GM19238 (cell line): ENCODE results near the gene FERD3L.

Experiments used
- DNase-seq: peaks from one replicate; pipeline ENCODE4 v3.0.0; 2011; ENCODE audit warnings: low spot score; ENCODE audit not compliant: insufficient read length

The FERD3L gene

DNA sequence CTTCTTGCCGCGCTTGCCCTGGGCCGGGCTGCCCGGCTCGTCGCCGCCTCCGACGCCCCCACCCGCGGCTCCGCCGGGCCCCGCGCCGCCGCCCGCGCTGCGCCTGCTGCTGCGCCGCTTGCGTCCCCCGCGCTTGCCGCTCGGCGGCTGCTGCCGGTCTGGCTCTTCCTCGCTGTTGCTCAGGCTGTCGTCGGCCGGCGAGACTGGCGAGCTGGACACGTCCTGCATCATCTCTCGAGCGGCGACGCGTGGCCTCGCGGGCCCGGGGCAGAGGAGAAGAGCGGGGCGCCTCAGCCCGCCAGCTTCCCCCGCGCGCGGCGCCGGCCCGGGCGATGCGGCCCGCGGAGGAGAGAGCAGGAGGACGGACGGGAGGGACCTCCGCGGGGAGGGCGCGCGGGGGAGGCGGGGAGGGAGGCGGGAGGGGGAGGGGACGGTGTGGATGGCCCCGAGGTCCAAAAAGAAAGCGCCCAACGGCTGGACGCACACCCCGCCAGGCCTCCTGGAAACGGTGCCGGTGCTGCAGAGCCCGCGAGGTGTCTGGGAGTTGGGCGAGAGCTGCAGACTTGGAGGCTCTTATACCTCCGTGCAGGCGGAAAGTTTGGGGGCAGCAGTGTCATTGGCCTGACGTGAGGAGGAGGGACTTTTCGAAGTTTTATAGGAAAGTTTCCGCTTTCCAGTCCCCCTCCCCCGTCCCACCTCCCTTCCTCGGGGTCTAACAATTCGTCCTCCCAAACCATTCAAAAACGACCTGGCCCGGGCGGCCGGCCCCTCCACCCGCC lies 27.9 kb downstream of the FERD3L start, which contains the start of gene TWIST1:
Gene TWIST1, minus strand, starts transcription at position 546 of the 779 bp plus-strand sequence. Its CDS starts 315 bp downstream, at position 231.
- no peak for DNase-seq

DNA sequence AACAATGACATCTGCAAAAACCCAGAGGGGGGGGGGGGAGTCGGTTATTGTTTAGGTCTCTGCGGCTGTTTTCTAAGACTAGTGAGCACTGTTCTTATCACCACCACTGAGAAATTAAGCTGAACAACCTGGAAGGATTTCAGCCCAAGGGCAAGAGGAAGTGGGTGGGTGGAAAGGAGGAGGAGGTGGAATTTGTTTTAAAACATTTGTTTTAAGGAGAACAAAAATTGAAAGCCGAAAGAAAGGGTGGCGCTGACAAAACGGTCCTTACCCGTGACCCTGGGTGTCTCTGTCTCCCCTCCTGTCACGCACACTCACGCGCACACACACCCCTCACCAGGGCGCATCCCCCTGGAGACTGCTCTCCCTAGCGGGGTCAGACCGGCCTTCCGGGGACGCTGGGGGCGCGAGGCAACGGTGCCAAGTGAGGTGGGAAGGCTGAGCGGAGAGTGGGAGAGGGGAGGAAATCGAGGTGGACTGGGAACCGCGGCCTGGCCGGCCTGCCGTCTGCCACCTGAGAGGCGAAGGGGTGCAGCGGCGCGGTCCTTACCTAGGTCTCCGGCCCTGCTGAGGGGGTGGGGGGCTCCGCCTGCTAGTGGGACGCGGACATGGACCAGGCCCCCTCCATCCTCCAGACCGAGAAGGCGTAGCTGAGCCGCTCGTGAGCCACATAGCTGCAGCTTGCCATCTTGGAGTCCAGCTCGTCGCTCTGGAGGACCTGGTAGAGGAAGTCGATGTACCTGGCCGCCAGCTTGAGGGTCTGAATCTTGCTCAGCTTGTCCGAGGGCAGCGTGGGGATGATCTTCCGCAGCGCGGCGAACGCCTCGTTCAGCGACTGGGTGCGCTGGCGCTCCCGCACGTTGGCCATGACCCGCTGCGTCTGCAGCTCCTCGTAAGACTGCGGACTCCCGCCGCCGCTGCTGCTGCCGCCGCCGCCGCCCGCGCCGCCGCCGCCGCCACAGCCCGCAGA lies 28.8 kb downstream of the FERD3L start:
- no peak for DNase-seq

DNA sequence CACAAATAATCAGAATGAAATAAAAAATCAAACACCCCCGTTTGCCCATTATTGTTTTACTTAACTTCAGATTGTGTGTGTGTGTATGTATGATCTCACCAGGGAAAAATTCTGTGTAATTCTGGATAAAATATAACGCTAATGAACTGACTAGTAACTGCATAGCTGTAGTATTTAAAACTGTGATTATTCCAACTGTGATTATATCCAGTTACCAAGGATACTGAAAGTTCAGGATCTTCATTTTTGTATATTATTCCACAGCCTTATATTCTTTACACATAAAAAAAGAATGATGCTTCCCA lies 30.7 kb downstream of the FERD3L start:
- DNase-seq = no peak

DNA sequence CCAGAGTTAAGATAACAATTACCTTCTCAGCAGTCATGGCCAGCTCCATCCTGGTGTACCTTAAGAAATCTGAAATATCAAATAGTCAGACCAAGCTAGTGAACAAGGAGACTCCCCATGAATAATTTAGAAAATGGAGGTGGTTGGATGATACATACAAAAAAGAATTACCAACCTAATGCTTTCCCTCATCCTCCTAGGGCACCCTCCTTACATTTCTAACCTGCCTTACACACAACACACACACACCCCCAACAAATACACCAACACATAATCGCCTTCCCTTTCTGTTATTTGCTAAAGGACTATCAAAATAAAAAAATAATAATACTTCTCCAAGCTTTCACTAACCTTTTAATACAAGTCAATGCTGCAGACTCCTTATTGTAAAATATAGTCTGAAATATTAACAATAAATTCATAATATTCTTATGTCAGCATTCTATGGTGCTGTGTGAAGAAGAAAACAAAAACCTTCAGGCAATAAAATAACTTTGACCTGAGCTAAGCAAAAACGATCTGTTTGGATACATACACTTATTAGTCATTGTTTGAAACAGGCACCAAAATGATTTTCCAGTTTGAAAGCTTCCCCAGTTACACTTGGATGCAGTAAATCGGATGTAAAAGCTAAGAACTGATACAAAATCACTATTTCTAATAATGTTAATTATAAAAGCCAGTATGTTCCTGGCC lies 31.2 kb downstream of the FERD3L start:
- DNase-seq = no peak

DNA sequence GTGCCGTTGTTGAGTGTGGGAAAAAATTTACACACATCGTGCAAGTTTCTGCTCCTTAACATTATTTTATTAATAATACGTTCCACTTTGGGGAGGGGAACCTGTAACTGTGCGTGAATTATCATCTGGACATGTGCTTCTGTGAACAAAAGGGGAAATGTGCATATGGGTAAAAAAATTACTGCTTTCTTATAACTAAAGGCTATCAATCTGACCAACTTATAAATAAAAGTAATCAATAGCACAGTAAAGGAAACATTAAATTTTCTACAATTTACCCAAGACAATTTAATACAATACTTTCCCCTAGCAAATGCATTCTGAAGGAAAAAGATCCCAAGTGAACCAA lies 32.2 kb downstream of the FERD3L start:
- no peak for DNase-seq

DNA sequence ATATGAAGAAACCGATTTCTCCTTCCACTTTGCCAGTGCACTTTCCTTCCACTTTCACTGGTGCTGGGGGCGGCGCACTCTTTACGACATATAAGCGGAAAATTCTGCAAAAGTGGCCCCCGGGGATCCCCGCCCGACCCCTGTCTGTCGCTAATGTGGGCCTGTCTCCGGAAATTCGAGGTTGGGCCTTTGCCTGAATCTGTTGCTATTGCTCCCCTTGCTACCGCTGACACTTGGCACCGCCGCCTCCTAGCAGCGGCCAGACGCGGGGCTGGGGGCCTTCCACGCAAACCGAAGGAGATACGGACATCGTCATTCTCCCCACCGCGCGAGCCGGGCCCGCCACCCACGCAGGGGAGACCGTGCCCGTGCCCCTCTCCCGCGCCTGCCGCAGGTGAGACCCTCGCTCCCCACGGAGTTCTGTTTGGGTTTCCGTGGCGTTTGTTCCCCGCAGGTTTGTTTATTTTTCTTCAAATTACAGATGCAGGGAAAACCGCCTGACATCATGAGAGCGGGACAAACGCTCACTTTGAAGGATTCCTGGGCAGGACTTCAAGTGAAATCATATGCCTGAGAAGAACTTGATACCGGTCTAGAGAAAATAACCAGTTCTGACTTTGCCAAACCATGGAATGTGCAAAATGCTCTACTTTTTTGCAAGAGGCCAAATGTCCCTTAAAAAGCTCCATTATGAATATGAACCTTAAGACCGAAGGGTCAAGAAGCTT lies 32.8 kb downstream of the FERD3L start:
- no peak for DNase-seq

DNA sequence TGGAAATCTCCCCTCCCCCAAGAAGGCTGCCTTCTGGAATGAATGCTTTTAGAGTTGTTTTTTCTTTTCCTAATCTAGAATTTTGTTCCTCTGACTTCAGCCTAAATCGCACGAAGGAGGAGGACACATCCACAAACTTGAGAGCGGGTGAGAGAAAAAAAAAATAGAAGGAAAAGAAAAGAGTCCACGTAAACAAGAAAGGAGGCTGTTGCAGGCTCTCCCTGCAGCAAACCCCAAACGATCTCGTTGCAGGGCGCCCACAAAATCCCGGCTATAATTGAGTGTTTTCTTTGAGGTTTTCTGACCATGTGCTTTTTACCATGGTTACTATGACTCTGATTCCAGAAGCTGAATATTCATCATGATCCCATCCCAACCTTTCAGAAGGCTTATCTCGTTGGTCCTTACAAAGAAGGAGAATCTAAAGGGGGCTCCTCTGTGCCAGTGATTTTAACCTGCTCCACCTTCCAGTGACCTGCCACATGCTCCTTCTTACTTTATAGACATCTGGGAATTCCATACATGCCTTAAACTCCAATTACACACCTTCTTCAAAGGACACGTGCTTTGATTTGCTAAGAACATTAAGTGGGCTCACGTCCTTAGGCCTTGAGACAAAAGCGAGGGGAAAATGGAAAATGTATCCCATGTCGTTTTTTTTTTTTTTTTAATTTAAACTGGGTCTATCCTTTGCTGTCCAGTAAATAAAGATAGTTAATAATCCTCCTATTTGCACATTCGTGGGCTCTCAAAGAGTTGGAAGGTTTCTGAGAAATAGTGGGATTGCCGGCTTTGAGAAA lies 33.5 kb downstream of the FERD3L start:
- no peak for DNase-seq

DNA sequence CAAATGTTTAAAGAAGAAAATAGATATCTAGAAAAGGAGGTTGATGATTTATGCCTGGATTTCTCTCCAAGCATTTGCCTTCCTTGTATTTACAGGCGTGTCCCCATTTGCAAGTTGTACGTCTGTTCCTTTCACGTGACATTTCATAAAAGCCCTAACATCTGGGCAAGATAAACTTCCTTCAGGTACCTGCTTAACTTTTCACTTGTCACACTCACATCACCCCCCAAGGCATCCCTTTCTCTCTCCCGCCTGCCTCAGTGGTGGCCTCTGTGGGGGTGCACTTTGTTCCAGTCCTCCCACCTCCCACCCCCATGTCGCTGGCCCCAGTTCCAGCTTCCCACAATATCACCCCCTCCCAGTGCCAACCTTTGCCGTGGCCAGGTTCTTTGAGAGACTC lies 34.4 kb downstream of the FERD3L start:
- no peak for DNase-seq

DNA sequence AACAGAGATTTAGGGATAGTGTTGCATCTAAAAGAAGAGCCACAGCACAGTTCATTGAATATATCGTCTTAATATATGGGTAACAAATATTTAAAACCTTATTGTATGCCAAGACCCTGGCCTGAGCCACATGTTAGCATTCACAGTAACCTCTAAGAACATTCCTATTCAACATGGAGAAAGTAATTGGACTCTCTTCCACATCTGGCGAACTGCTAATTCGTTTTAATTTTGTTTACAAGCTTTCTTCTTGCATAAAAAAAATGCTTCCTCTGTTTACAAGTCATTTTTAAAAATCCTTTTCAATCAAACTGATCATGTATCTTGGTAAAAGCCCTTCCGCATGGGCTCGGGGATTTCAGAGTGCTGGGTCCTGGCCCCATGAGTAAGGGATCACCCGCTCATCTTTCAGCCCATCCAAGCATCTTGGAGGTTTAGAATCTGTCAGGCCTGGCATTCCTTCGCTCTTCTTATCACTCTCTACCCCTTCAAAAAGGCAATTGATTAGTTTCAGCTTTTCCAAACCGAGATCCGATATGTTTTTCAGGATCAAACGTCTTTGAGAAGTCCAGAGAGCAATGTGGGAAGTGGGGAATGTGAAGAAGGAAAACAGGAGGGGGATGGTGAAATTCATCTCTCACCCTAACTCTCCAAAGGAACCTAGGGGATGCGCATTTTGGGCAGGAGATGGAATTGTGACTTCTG lies 35.0 kb downstream of the FERD3L start:
- DNase-seq = no peak

DNA sequence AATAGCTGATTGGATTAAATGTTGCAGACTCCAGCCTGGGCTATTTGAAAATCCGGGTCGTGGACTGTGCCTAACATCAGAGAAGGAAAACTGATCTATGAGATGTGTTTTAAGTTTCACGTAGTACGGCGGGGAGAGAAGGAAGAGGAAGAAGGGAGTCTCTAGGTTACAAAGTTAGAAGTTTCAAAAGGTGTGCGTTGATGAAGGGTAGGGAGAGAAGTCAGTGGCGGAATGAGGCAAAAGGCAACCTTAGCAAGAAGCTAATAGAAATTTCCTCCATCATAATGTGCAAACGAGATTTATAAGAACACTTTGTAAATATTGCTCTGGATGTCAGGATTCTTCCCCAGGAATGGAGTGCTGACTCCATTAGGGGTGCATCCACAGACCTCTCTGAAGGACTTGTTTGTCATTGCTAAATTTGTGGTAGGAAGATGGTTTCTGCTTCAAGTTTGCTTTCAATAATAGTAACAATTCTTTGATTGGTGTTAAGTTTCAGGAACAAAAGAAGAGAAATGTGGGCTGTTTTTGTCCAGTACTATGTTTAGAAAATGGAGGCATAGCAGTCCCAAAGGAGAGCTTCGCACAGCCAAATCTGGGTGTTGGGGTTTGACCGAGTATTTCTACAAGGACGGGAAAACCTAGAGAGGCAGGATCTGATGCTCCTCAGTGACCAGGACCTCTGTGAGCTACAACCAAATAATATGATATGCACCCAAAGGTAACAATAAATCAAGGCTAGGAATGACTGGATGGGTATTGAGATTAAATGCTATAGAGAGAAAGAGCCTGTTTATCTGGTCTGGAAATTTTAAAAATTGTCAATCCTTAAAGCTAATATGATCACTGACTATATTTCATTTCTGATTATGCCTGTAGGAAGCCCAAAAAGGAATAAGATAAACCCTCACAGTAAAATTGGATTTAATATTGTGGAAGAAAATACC lies 35.9 kb downstream of the FERD3L start:
- no peak for DNase-seq

DNA sequence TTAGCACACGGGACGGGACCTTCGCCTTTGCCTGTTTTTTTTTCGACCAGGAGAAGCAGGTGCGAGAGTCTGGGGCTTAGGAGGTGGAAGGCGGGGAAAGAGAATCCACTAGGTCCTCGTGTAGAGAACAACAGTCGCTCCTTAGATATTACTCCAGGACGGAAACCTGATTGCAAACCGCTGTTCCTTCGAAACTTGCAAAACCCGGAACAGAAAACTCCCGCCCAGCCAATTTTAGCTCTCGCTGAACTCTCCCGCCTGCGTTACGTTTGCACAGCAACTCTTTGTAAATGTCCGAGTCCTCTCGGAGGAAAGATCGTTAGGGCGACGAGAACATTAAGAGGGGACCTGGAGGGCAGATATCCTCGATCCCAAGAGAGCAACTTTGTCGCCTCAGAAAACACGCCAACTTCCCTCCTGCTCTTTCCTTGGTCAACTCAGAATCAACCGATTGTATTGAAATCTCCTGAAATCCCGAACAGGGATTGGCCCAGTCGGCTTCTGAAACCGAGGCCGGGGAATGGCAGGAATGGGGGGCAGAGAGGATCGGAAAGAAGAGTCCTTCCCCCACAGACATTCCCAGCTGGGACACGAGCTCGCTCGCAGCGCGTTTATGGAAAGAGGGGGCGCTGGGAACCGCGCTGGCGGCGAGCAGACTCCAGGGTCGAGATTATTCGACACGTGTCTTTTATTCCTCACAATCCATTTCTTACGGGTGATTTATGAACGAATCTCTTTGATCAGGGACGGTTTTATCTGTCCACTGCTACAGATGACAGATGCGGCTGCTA lies 37.7 kb downstream of the FERD3L start:
- DNase-seq = no peak

DNA sequence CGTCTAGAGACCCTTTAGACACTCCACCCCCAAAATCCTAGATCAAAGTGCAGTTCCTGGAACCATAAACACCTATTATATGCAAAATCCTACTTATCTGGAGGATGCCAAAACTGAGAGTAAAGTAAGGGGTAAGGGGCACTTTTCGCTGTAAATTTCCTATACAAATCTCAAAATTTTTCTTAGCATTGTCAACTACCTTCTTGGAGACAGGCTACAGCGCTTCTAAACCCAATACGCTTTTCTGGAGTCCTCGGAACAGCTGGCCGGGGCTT lies 38.2 kb downstream of the FERD3L start:
- DNase-seq = no peak

DNA sequence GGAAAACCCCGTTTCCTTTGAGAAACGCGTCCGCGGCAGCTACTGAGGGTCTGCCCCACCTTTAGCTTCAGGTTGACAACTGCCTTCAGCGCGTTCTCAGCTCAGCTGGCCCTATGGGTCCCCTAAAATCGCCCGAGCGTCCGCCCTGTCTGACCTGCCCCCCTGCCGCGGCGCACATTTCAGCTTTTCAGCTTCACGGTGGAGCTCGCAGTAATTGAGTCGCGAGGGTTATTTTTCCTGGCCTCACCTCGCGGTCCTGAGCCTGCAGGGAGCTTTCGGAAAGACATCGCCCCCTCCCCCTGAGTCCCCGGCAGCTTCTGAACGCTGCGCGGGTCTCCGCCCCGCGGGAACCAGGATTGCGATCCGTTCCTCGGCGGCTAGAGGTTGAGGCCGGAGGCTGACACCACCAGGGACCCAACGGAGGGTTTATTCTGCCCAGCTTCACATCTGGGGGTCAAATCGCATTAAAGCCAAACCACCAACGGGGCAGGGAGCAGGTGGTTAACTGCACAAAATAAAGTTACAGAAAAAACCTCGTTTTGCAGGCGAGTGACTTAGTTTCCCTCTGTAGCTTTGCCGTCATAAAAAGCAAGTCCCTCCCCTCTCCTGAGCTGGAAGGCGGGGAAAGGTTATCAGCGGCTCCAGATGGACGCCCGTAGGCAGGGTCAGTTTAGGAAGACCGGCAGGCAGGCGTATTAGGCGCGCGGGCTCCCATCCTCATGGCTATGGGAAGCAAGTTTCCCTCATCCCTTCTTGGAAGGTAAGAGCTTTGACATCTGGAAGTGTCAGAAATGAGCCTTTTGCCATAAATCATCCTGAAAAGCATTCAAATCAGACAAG lies 38.8 kb downstream of the FERD3L start:
- no peak for DNase-seq

DNA sequence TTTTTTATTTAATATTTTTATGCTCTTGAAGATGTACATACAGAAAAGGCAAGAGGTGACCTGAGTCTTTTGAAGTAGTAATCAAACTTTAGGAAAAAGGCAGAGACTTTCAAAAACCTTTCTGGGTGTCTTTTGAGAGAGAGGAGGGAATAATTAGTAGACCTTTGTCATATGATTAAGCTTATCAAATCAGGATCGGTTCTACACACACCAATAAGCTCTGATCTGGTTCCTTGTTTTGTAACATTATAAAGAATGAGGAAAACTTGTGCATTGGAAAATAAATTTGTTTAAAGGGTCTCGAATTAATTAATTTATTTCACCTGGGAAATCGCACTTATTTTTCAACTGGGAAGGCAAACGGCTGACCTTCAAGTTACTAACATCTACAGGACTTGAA lies 39.7 kb downstream of the FERD3L start:
- no peak for DNase-seq

DNA sequence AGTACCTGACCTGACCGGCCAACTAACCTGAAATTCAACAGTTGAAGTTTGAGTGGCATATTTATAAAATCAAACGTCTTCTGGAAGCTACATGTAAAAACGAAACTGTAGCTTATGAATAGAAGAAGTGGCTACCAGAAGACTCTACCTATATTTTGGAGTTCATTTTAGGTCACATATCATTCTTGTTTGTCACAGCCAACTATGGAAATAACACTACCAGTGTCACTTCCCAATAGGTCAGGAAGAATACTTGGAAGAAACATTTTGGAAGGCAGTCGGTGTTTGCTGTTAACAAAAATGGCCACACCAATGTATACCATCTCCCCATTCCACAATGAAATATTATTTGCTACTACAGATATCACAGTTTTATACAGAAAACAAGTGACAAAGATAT lies 40.4 kb downstream of the FERD3L start:
- no peak for DNase-seq

DNA sequence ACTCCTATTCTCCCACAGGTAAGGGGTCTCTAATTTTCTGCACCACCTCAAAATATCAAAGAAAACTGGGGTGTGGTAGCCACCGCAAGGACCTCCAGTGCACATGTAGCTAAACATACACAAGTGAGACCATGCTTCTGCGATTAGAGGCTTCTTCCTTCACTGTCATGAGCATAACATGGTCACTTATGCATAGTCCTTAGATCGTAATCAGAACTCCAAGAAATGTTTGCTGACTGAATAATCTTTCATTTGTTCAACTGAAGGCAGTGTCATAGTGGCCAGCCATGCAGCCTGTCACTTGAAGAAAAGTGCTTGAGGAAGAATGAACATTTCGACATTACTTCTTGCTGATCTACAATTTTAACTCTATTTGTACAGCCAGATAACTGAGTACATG lies 42.3 kb downstream of the FERD3L start:
- DNase-seq = no peak

DNA sequence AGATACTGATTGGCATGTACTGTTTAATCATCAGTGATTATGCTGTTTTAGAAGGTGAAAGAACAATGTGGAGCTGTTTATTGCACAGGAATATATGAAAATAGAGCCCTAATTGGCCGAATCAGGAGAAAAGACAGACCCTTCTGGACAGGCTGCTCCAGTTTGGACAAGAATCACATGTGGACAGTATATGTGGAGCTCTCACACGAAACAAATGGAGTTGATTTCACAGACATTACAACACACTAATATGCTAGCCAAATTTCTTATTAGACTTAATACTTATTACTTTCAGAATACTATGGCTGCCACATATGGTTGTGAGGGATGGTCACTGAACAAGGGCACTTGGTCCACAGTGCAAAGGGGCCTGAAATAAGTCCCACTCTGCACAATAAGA lies 43.3 kb downstream of the FERD3L start:
- DNase-seq = no peak
